Esophagus squamous epithelium (tissue), 4 donors: ENCODE measurements around the gene SLC35G4.

ENCODE experiments used
- POLR2A ChIP-seq, 4 donors: fragments of 450-650 bp; IDR thresholded peaks; one replicate each; pipeline ENCODE4 v1.6.1; 2017; ENCODE audit warnings: antibody characterized with exemption in 4 of 4, mild to moderate bottlenecking in 4 of 4, moderate library complexity in 3 of 4
- TF ChIP-seq, protein P1 (sequence below), 6 experiments: fragments of 450-650 bp in 4 of 6; fragments of 200-600 bp in 2 of 6; sonication (generic) in 2 of 6; IDR thresholded peaks; one replicate each; pipeline ENCODE4 v1.5.1; 2016 to 2019; ENCODE audit warnings: antibody characterized with exemption in 6 of 6, mild to moderate bottlenecking in 4 of 6, moderate library complexity in 4 of 6

DNA sequence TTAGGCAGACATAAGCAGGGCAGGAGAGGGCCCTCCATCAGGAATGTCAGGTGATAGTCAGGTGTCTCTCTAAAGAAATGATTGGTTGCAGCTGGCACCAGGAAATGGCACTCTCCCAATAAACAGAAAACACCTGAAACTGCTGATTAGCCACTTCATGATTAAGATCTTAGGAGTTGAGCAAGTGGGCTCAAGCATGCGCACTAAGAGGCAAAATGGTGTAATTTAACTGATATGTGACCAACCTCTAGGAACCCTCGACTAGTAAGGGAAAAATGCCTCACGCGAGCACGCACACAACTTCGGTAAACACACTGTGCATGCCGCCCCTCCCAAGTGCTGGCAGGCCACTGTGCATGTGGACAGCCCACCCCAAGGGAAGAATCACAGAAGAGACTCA is 23.8 kb upstream of the SLC35G4 start:
- TF ChIP-seq, protein P1, sequence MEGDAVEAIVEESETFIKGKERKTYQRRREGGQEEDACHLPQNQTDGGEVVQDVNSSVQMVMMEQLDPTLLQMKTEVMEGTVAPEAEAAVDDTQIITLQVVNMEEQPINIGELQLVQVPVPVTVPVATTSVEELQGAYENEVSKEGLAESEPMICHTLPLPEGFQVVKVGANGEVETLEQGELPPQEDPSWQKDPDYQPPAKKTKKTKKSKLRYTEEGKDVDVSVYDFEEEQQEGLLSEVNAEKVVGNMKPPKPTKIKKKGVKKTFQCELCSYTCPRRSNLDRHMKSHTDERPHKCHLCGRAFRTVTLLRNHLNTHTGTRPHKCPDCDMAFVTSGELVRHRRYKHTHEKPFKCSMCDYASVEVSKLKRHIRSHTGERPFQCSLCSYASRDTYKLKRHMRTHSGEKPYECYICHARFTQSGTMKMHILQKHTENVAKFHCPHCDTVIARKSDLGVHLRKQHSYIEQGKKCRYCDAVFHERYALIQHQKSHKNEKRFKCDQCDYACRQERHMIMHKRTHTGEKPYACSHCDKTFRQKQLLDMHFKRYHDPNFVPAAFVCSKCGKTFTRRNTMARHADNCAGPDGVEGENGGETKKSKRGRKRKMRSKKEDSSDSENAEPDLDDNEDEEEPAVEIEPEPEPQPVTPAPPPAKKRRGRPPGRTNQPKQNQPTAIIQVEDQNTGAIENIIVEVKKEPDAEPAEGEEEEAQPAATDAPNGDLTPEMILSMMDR (IDR thresholded peaks at IDR 0.05), result no peak
- no peak for TF ChIP-seq POLR2A (IDR thresholded peaks at IDR 0.05)
